Neuron (in vitro differentiated cells): Measurements from ENCODE around the gene CNPY4.

ENCODE experiments used
- H2AFZ ChIP-seq: one replicate; pipeline ENCODE4 v1.6.1; 2013; ENCODE audit warnings: low read depth, mild to moderate bottlenecking, inconsistent platforms, low read length, moderate library complexity
- H3K27me3 ChIP-seq: one replicate; pipeline ENCODE4 v1.6.1; 2013; ENCODE audit warnings: low read length; ENCODE audit not compliant: insufficient read depth
- H3K36me3 ChIP-seq: one replicate; pipeline ENCODE4 v1.6.1; 2013; ENCODE audit warnings: low read length; ENCODE audit not compliant: insufficient read depth
- H3K4me1 ChIP-seq: one replicate; pipeline ENCODE4 v1.6.1; 2013; ENCODE audit warnings: low read length; ENCODE audit not compliant: insufficient read depth
- H3K4me3 ChIP-seq: 2 replicates; pipeline ENCODE4 v1.5.1; 2013; ENCODE audit warnings: mild to moderate bottlenecking, low read length, moderate library complexity
- H3K9me3 ChIP-seq: one replicate; pipeline ENCODE4 v1.6.1; 2013; ENCODE audit warnings: low read length

CNPY4 gene

DNA sequence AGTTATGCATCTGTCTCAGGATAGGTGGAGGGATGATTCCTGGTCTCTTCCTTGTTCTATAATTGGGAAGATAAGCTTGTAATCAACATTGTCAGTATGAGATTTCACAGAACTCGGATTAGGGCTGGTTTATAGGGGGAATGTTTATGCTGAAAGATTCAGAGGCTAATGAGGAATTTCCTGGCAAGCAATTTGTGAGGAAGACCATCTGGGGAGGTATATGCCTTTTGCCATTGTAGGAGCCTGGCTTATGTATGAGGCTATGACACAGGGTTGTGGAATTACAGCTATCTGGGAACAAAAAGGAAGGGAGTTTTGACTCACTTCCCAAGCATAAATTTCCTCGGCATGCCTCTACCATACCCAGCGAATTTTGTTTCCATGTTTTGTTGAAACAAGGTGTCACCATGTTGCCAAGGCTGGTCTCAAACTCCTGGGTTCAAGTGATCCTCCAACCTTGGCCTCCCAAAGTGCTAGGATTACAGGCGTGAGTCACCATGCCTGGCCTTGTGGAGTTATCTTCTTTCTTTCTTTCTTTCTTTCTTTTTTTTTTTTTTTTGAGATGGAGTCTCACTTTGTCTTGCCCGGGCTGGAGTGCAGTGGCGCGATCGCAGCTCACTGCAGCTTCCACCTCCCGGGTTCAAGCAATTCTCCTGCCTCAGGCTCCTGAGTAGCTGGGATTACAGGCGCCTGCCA, 32.2 kb upstream of the CNPY4 start:
- H3K4me1 ChIP-seq: peaks cover 11% of the 10 kb centered on the region
- no peaks in the 10 kb centered on the region for H3K9me3 ChIP-seq
- no peaks in the 10 kb centered on the region for H3K27me3 ChIP-seq
- H3K36me3 ChIP-seq: peaks cover 20% of the 10 kb centered on the region
- H3K4me3 ChIP-seq: no peak overlapping the region
- H2AFZ ChIP-seq: no peak overlapping the region

DNA sequence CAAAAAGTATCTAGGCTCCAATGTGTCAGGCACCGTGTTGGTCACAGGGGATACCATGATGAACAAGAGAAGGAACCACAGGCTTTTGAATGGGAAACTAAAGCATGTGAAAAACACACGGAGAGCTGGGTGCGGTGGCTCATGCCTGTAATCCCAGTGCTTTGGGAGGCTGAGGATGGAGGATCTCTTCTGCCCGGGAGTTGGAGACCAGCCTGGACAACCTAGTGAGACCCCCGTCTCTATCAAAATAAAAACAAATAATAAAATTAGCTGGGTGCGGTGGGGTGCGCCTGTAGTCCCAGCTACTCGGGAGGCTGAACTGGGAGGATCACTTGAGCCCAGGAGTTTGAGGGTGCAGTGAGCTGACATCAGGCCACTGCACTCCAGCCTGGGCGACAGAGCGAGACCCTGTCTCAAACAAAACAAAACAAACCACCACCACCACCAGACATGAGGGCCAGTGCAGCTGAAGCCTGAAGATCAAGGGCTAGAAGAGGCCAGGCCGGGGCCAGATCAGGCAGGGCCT, 31.3 kb upstream of the CNPY4 start:
- H3K9me3 ChIP-seq: no peaks in the 10 kb centered on the region
- peaks cover 30% of the 10 kb centered on the region for H3K36me3 ChIP-seq
- H3K4me3 ChIP-seq: peak overlapping the region; percentile 81
- no peaks in the 10 kb centered on the region for H3K27me3 ChIP-seq
- peak overlapping the region; percentile 21 for H2AFZ ChIP-seq
- H3K4me1 ChIP-seq: peaks cover 6% of the 10 kb centered on the region

DNA sequence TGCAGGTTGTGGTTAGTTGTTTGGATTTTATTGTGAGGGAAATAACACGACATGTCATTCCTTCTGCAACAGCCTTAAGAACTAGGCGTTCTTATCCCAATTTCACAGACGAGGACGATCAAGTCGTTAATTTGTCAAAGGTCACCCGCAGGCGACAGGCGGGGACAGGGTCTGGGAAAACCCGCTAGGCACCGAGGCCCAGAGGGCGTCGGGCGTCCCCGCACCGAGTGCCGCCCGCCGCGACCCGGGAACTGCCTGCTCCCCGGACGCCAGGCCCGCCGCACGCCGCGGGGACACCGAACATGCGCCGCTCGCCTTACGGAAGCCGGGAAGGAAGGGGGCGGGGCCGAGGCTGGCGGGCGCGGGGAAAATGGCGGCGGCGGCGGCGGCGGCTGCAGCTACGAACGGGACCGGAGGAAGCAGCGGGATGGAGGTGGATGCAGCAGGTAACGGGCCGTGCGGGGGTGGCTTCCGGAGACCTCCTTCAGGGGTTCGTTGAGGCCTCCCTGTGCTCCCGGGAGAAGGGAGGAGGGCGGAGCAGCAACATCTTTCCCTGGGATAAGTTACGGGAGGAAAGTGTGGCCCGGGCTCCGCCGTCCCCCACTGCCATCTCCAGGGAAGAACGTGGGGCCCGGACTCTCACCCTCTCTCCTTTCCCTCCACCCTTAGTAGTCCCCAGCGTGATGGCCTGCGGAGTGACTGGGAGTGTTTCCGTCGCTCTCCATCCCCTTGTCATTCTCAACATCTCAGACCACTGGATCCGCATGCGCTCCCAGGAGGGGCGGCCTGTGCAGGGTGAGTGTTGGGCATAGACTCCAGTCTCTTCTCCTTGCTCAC, 30.6 kb upstream of the CNPY4 start, which contains the start of gene COPS6:
Gene COPS6 (plus strand): TSS at position 349 of the 837 bp plus-strand sequence. CDS start 22 bp downstream, at position 371.
- H3K36me3 ChIP-seq: peaks cover 36% of the 10 kb centered on the region
- H3K4me1 ChIP-seq: peaks cover 6% of the 10 kb centered on the region
- H2AFZ ChIP-seq: peak within 1 kb of the TSS; percentile 21
- peak within 1 kb of the TSS; percentile 81 for H3K4me3 ChIP-seq
- H3K27me3 ChIP-seq: no peaks in the 10 kb centered on the region
- H3K9me3 ChIP-seq: no peaks in the 10 kb centered on the region

GRCh38 chr7:100089458-100090196, 29.8 kb upstream of the CNPY4 start:
- Histone ChIP-seq H3K4me1 (peaks cover 6% of the 10 kb centered on the region), H3K27me3 (no peaks in the 10 kb centered on the region), H3K4me3 (peak overlapping the region; percentile 81), H3K9me3 (no peaks in the 10 kb centered on the region), H2AFZ (no peak overlapping the region), H3K36me3 (peaks cover 44% of the 10 kb centered on the region)

DNA sequence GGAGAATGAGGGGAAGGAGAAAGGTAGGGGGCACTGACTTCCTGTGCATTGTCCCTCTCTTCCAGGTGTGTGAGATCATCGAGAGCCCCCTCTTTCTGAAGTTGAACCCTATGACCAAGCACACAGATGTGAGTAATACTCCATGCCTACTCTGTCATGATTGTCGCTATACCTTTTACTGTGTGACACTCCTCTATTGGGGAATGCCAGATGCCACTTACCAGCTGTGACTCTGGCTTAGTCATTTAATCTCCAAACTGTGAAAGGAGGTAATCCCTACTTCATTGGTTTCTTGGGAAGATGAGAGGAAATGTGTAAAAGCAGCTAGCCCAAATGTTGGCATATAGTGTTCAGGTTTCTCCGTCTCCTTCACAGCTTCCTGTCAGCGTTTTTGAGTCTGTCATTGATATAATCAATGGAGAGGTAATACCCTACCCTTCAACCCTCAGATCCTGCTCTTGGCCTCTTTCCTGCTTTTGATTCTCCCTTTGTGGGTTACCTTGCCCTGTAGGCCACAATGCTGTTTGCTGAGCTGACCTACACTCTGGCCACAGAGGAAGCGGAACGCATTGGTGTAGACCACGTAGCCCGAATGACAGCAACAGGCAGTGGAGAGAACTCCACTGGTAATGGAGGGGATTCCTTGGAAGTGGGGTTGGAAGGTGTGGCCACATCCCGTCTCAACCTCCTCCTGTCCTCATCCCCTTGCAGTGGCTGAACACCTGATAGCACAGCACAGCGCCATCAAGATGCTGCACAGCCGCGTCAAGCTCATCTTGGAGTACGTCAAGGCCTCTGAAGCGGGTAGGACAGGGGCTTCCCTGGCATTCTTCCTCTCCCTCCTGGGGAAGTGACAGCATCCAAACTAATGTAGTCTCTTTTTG, 28.7 kb upstream of the CNPY4 start:
- Histone ChIP-seq H3K27me3 (no peaks in the 10 kb centered on the region), H3K4me3 (no peak overlapping the region), H3K4me1 (peaks cover 6% of the 10 kb centered on the region), H3K36me3 (peaks cover 56% of the 10 kb centered on the region), H3K9me3 (no peaks in the 10 kb centered on the region), H2AFZ (no peak overlapping the region)

- peaks cover 6% of the 10 kb centered on the region for H3K4me1 ChIP-seq
- H3K4me3 ChIP-seq: no peak overlapping the region
- no peaks in the 10 kb centered on the region for H3K27me3 ChIP-seq
- no peak overlapping the region for H2AFZ ChIP-seq
- no peaks in the 10 kb centered on the region for H3K9me3 ChIP-seq
- H3K36me3 ChIP-seq: peaks cover 64% of the 10 kb centered on the region
These were observed 27.8 kb upstream of the CNPY4 start for GRCh38 chr7:100091411-100092181.

DNA sequence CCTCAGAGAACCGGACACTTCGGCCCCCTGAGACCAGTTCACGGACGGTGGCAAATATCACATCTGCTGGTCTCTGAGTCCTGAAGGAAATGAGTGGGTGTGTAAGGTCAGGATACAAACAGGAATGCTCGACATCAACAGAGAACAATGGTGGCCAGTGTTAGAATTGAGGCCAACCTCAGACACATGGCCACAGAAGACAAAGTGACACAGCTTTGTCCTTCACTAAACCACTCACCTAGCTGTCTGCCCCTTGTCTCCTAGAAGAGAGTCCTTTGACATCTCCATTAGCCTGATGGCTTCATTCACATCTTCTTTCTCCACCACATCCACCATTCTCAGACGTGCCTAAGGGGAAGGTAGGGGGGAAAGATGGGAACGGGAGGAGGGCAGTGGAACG, 26.4 kb upstream of the CNPY4 start:
- Histone ChIP-seq H3K27me3 (no peaks in the 10 kb centered on the region), H3K4me3 (no peak overlapping the region), H3K4me1 (peaks cover 6% of the 10 kb centered on the region), H3K9me3 (no peaks in the 10 kb centered on the region), H3K36me3 (peaks cover 76% of the 10 kb centered on the region), H2AFZ (no peak overlapping the region)

DNA sequence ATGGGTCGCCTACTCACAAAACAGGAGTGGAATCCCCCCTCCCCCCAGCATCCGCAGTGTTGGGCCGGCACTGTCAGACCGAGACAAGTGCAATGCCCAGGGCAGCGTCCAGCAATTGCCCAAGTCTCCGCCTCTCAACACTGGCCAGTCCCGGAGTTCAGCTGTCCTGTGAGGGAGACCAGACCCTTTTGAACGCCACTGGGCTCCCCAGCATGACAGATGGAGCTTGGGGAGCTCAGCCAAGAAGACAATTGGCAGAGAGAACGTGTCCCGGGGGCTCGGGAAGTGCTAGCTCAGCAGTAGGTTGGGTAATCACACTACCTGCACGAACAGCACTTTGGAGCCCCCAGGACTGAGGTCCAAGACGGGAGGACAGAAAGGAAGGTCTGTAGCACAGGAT, 25.9 kb upstream of the CNPY4 start:
- Histone ChIP-seq H3K36me3 (peaks cover 80% of the 10 kb centered on the region), H3K9me3 (no peaks in the 10 kb centered on the region), H3K27me3 (no peaks in the 10 kb centered on the region), H3K4me3 (no peak overlapping the region), H2AFZ (no peak overlapping the region), H3K4me1 (peaks cover 10% of the 10 kb centered on the region)

DNA sequence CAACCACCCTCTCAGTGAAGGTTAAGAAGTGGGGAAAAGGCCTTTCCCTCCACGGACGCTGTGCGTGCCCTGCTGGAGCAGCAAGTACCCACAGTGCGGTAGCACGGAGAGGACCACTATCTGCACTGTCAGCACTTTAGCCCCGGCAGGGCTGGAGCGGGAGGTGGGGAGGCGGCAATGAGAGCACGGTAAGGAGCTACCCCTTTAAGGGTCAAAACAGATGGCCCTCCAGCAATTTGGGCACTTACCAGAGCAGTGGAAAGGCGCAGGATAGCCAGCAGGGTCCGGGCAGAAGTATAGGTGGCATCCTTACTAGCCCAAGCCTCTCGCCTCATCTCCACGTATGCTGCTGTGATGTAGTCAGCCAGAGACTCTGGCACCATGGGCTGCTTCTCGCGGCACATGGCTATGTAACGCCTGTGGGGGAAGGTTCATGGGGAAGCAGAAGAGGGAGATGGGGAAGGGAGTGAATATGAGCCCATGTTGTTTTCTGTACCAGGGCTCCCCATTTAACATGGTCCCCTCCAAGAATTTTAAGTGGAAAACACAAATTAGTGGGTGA, 25.4 kb upstream of the CNPY4 start:
- Histone ChIP-seq H2AFZ (no peak overlapping the region), H3K27me3 (no peaks in the 10 kb centered on the region), H3K9me3 (no peaks in the 10 kb centered on the region), H3K4me3 (no peak overlapping the region), H3K4me1 (peaks cover 15% of the 10 kb centered on the region), H3K36me3 (peaks cover 85% of the 10 kb centered on the region)

DNA sequence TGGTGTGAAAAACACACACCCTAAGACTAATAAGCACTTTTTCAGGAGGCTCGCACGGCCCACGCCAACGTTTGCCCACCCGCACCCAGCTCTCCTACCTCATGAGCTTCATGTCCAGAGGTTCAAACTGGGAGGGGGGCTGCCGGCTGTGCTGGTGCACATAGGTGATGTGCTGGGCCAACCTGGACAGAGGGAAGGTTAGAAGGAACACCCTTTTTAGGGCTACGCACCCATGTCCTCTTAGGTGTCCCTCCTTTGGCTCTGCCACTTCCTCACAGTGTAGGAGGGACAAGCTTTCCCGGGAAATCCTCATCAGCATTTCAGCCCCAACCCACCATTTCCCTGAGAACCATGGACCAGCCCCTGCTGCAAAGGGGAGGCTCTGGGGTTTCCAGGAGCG, 24.1 kb upstream of the CNPY4 start:
- Histone ChIP-seq H2AFZ (no peak overlapping the region), H3K9me3 (no peaks in the 10 kb centered on the region), H3K36me3 (peaks cover 96% of the 10 kb centered on the region), H3K27me3 (no peaks in the 10 kb centered on the region), H3K4me1 (peaks cover 19% of the 10 kb centered on the region), H3K4me3 (no peak overlapping the region)

- H3K36me3 ChIP-seq: peaks cover 92% of the 10 kb centered on the region
- H3K4me3 ChIP-seq: no peak overlapping the region
- no peak overlapping the region for H2AFZ ChIP-seq
- H3K27me3 ChIP-seq: no peaks in the 10 kb centered on the region
- H3K9me3 ChIP-seq: no peaks in the 10 kb centered on the region
- peaks cover 19% of the 10 kb centered on the region for H3K4me1 ChIP-seq
These were observed 23.7 kb upstream of the CNPY4 start for GRCh38 chr7:100095704-100096103.
